ENCODE data around the gene DDX54.

The DDX54 gene

GRCh38 chr12:113185180-113186032 is at the start of gene DDX54, which contains the start of gene RITA1:
TSS of gene DDX54 (minus strand) at chr12:113185478. CDS start at chr12:113185451, 27 bp downstream.
TSS of gene RITA1 (plus strand) at chr12:113185721. CDS start at chr12:113186747, 1,026 bp downstream.
- peak; percentile 83 for DNase-seq (ENCODE audit: low spot score)

- no peak for DNase-seq (ENCODE audit: low spot score)
Observed at GRCh38 chr12:113234483-113234882, 49.2 kb upstream of the DDX54 start.

GRCh38 chr12:113233967-113234366 is 48.7 kb upstream of the DDX54 start:
- DNase-seq (ENCODE audit: low spot score) = no peak

GRCh38 chr12:113232840-113233585 is 47.7 kb upstream of the DDX54 start:
- peak; percentile 51 for DNase-seq (ENCODE audit: low spot score)

- no peak for DNase-seq (ENCODE audit: low spot score)
Observed at GRCh38 chr12:113232089-113232839, 47.0 kb upstream of the DDX54 start.

- DNase-seq (ENCODE audit: low spot score) = no peak
Observed at GRCh38 chr12:113231235-113232088, 46.2 kb upstream of the DDX54 start.

GRCh38 chr12:113230315-113231234 is 45.3 kb upstream of the DDX54 start:
- no peak for DNase-seq (ENCODE audit: low spot score)

GRCh38 chr12:113228394-113229028 is 43.2 kb upstream of the DDX54 start:
- no peak for DNase-seq (ENCODE audit: low spot score)

- DNase-seq (ENCODE audit: low spot score) = no peak
Observed at GRCh38 chr12:113227686-113228391, 42.6 kb upstream of the DDX54 start.

- DNase-seq (ENCODE audit: low spot score) = no peak
Observed at GRCh38 chr12:113226696-113227568, 41.7 kb upstream of the DDX54 start.

- DNase-seq (ENCODE audit: low spot score) = no peak
Observed at GRCh38 chr12:113224955-113225354, 39.7 kb upstream of the DDX54 start.

- no peak for DNase-seq (ENCODE audit: low spot score)
Observed at GRCh38 chr12:113222730-113223531, 37.7 kb upstream of the DDX54 start.

- no peak for DNase-seq (ENCODE audit: low spot score)
Observed at GRCh38 chr12:113221997-113222729, 36.9 kb upstream of the DDX54 start.

- DNase-seq (ENCODE audit: low spot score) = peak; percentile 99
Observed at GRCh38 chr12:113221181-113221996, 36.1 kb upstream of the DDX54 start, which contains the start of gene TPCN1. TSS of gene TPCN1 (plus strand) at chr12:113221464. CDS start at chr12:113226853, 5,389 bp downstream.

- no peak for DNase-seq (ENCODE audit: low spot score)
Observed at GRCh38 chr12:113220593-113221180, 35.4 kb upstream of the DDX54 start.

Data from activated CD4-positive, alpha-beta T cell treated with anti-CD3 and anti-CD28 coated beads, Interleukin-2, Interleukin-4, amounts not matched to agents 100 ng/mL and 50 ng/mL, durations not matched to agents 16 hours and 8 hours (primary cell).